GM12878 (cell line): ENCODE data around the gene SIN3B. TPM values are rescaled to one million over a fixed set of nuclear protein-coding genes. Genes with fewer than 3 reads are reported as not detected.

Source experiments
- ATAC-seq: fragments of 200-7000 bp; cut with Tn5 transposase; 3 replicates; pipeline ENCODE4 v1.9.1; 2020; ENCODE audit warnings: mild to moderate bottlenecking, moderate library complexity
- BruUV-seq: library from RNA; stranded (reverse); fragments of 400-500 nt; replicated peaks from 2 replicates; lab custom pipeline; 2021; lab: Mats Ljungman, UMichigan
- CTCF ChIA-PET: fragments of 300-600 bp; sonication (Branson Sonifier 250); formaldehyde crosslinking; extraction: SDS; loops from one replicate; lab custom pipeline; 2021; ENCODE audit warnings: inconsistent platforms; lab: Yijun Ruan, JAX
- POLR2A ChIA-PET: fragments of 350-600 bp; formaldehyde crosslinking; extraction: SDS; loops from one replicate; lab custom pipeline; 2021; ENCODE audit warnings: inconsistent platforms; lab: Charles Lee
- RAD21 ChIA-PET: fragments of 300-600 bp; sonication (Branson Sonifier 250); formaldehyde crosslinking; loops from one replicate; lab custom pipeline; 2023; ENCODE audit warnings: antibody characterized with exemption; ENCODE audit not compliant: unreplicated experiment; lab: Charles Lee
- SMC1A ChIA-PET: fragments of 300-600 bp; sonication (Branson Sonifier 250); formaldehyde crosslinking; loops from one replicate; lab custom pipeline; 2023; ENCODE audit not compliant: unreplicated experiment, uncharacterized antibody; lab: Charles Lee
- DNase-seq: peaks from one replicate; pipeline ENCODE4 v3.0.0-alpha.2; 2011; ENCODE audit warnings: low read depth, low spot score
- FAIRE-seq: peaks from 3 replicates; lab custom pipeline; 2011; peaks lifted over from hg19 to GRCh38; lab: Jason Lieb, UNC
- H2AFZ ChIP-seq: 2 replicates; pipeline ENCODE4 v1.6.0; 2011; ENCODE audit warnings: low read depth, low read length, control low read depth; ENCODE audit not compliant: control insufficient read depth
- H3K27ac ChIP-seq: 2 replicates; pipeline ENCODE4 v1.5.1; 2011; ENCODE audit warnings: control low read depth; ENCODE audit not compliant: control insufficient read depth, insufficient read depth
- H3K27me3 ChIP-seq, 2 experiments: replicated peaks in 1 of 2; 2 replicates each; pipeline versions ENCODE4 v1.6.0 to v1.6.1; 2011; ENCODE audit warnings: low read length in 1 of 2; ENCODE audit not compliant: control insufficient read depth in 2 of 2, insufficient read depth in 2 of 2
- H3K36me3 ChIP-seq, 2 experiments: 2 replicates each; pipeline ENCODE4 v1.5.1; 2011; ENCODE audit warnings: low read length in 1 of 2; ENCODE audit not compliant: control insufficient read depth in 2 of 2, insufficient read depth in 2 of 2
- H3K4me1 ChIP-seq: 2 replicates; pipeline ENCODE4 v1.6.1; 2011; ENCODE audit warnings: mild to moderate bottlenecking, low read length, moderate library complexity, mixed read lengths; ENCODE audit not compliant: control insufficient read depth, insufficient read depth
- H3K4me2 ChIP-seq: 2 replicates; pipeline ENCODE4 v1.6.0; 2011; ENCODE audit warnings: control low read depth; ENCODE audit not compliant: control insufficient read depth, insufficient read depth
- H3K4me3 ChIP-seq: fragments of 200-600 bp; sonication (generic); 2 replicates; pipeline ENCODE4 v1.5.1; 2016
- H3K79me2 ChIP-seq: 2 replicates; pipeline ENCODE4 v1.6.0; 2011; ENCODE audit warnings: low read length; ENCODE audit not compliant: control insufficient read depth, insufficient read depth
- H3K9ac ChIP-seq: 2 replicates; pipeline ENCODE4 v1.8.0; 2011; ENCODE audit warnings: low read length, control low read depth, mixed read lengths; ENCODE audit not compliant: control insufficient read depth, insufficient read depth
- H3K9me3 ChIP-seq: replicated peaks from 3 replicates; pipeline ENCODE4 v1.5.1; 2011; ENCODE audit warnings: mild to moderate bottlenecking, low read length; ENCODE audit not compliant: control insufficient read depth, insufficient read depth
- H4K20me1 ChIP-seq: 2 replicates; pipeline ENCODE4 v1.6.0; 2011; ENCODE audit not compliant: control insufficient read depth, insufficient read depth
- EED ChIP-seq: sonication (generic); IDR thresholded peaks from 2 replicates; pipeline ENCODE4 v1.6.1; 2016; ENCODE audit warnings: antibody characterized with exemption, low read depth
- ESRRA ChIP-seq: IDR thresholded peaks from 2 replicates; pipeline ENCODE4 v1.6.1; 2012; ENCODE audit warnings: mild to moderate bottlenecking, low read length, improper control_type of control experiment
- IKZF1 ChIP-seq: fragments of 450-650 bp; conservative IDR thresholded peaks from 2 replicates; pipeline ENCODE4 v1.6.1; 2017; ENCODE audit warnings: antibody characterized with exemption, mild to moderate bottlenecking
- MYB ChIP-seq: fragments of 150-350 bp; IDR thresholded peaks from 2 replicates; pipeline ENCODE4 v1.6.1; 2014; ENCODE audit warnings: mild to moderate bottlenecking, low read depth, low read length, borderline replicate concordance
- POLR2A ChIP-seq: IDR thresholded peaks from 2 replicates; pipeline ENCODE4 v1.6.1; 2011; ENCODE audit warnings: low read depth, mild to moderate bottlenecking, low read length
- POU2F2 ChIP-seq: IDR thresholded peaks from 3 replicates; pipeline ENCODE4 v1.6.1; 2011; ENCODE audit warnings: low read depth, mild to moderate bottlenecking, low read length, borderline replicate concordance
- STAT3 ChIP-seq: IDR thresholded peaks from 2 replicates; pipeline ENCODE4 v1.6.1; 2011; ENCODE audit warnings: low read depth, low read length, improper control_type of control experiment
- TCF7 ChIP-seq: IDR thresholded peaks from 2 replicates; pipeline ENCODE4 v1.6.1; 2014; ENCODE audit warnings: antibody characterized with exemption, borderline replicate concordance
- WGBS: methylation state at CpG from one replicate; pipeline ENCODE4 v1.1.6; 2016; ENCODE audit warnings: low lambda C conversion rate; ENCODE audit not compliant: insufficient replicate concordance, insufficient coverage; ENCODE audit errors: missing lambda C conversion rate; 5-methylcytosine and 5-hydroxymethylcytosine counted together
- in situ Hi-C: fragments of 300-500 bp; cut with MboI; formaldehyde crosslinking; loops from 9 replicates; pipeline ENCODE4 v1.14.3; 2018; ENCODE audit warnings: mixed read lengths
- intact Hi-C: fragments of 100-400 bp; cut with micrococcal nuclease; formaldehyde crosslinking; loops from one replicate; pipeline ENCODE4 v1.14.2; 2022; ENCODE audit not compliant: unreplicated experiment
- polyA plus RNA-seq, 11 experiments: library from polyadenylated mRNA; depleted of rRNA in 4 of 11; unstranded in 6 of 11; stranded (reverse) in 5 of 11; fragments of >200 nt; fragmentation: Nextera tagmentation in 4 of 11; fragmentation: Illumina TruSeq in 1 of 11; extraction: Ambion mirVana in 4 of 11; extraction: Trizol in 1 of 11; gene quantifications; 1 replicate in 1 of 11; 2 replicates in 10 of 11; pipeline versions ENCODE4 v1.2.1 to v1.2.3, GENCODE V29; 2011 to 2016; ENCODE audit warnings: inconsistent platforms in 2 of 11, missing spikeins in 2 of 11, low read depth in 1 of 11
- total RNA-seq, 4 experiments: library from RNA; depleted of rRNA in 3 of 4; stranded (reverse); fragments of >200 nt in 3 of 4; fragmentation: Illumina TruSeq in 1 of 4; extraction: Trizol in 1 of 4; gene quantifications; 2 replicates each; pipeline versions ENCODE4 v1.2.1 to v1.2.3, GENCODE V29; 2013 to 2021
- TF ChIP-seq, protein P1 (sequence below): fragments of 450-650 bp; IDR thresholded peaks from 2 replicates; pipeline ENCODE4 v1.6.1; 2016; ENCODE audit warnings: mild to moderate bottlenecking
- TF ChIP-seq, protein P2 (sequence below): fragments of 450-650 bp; formaldehyde crosslinking; IDR thresholded peaks from 2 replicates; pipeline ENCODE4 v1.4.0; 2022; ENCODE audit warnings: mild to moderate bottlenecking, moderate library complexity
- TF ChIP-seq, protein P3 (sequence below): fragments of 450-650 bp; IDR thresholded peaks from 2 replicates; pipeline ENCODE4 v1.6.1; 2017; ENCODE audit warnings: mild to moderate bottlenecking, moderate library complexity
- TF ChIP-seq, protein P4 (sequence below): IDR thresholded peaks from 2 replicates; pipeline ENCODE4 v1.6.1; 2012; ENCODE audit warnings: low read depth, low read length, improper control_type of control experiment

The SIN3B gene
- total and polyA plus RNA-seq, 10 of the 15 experiments (the other 5 are each of a cell fraction or from before 2014, with no cell fraction given): 0.68 to 34.5 (median 15.8) TPM

DNA sequence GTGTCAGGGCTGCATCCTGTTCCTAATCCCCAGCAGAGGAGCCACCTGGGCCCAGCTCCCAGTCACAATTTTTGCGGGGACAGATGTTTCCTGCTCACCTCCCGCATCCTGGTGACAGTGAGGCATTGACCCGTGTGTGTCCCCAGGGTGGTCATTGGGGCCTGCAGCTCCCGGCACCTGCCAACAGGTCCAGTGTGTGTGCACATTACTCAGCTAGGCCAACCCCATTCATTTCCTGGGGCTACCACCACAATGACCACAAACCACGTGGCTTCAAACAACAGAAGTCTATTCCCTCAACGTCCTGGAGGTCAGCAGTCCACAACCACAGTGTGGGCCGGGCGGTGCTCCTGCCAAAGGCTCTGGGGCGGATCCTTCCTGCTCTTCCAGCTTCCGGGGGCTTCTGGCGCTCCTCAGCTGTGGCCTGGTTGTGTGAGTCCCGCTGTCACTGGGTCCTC, 47.7 kb downstream of the SIN3B start (continued):
- TF ChIP-seq, protein P1, sequence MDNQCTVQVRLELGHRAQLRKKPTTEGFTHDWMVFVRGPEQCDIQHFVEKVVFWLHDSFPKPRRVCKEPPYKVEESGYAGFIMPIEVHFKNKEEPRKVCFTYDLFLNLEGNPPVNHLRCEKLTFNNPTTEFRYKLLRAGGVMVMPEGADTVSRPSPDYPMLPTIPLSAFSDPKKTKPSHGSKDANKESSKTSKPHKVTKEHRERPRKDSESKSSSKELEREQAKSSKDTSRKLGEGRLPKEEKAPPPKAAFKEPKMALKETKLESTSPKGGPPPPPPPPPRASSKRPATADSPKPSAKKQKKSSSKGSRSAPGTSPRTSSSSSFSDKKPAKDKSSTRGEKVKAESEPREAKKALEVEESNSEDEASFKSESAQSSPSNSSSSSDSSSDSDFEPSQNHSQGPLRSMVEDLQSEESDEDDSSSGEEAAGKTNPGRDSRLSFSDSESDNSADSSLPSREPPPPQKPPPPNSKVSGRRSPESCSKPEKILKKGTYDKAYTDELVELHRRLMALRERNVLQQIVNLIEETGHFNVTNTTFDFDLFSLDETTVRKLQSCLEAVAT: no peak

DNA sequence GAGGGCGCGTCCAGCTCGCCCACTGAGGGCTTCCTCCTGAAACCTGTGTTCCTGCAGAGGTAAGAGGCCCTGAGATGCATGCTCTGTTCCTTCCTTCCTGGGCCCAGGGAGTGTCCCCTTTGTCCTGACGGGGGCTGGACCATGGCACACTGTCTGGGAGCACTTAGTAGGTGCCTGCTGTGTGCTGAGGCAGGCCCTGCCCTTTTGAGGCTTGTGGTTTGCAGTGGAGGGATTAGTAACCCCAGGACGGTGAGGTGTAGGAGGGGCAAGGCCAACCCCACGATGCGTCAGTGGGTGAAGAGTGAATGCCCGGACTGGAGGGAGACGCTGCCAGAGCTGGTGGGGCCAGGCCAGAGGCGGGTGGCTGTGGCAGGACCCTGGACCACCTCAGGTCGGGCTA, 48.4 kb downstream of the SIN3B start:
- no peak for ATAC-seq
- Histone ChIP-seq H3K4me3 (no peak overlapping the region), H3K9me3 (peaks cover 24% of the 10 kb centered on the region; the same call in 2 of the 3 replicates), H3K36me3 (peaks cover 7 to 40% of the 10 kb centered on the region in 2 experiments), H3K27me3 (no peaks in the 10 kb centered on the region), H3K79me2 (no peaks in the 10 kb centered on the region), H3K9ac (no peak overlapping the region), H3K27ac (no peak overlapping the region), H3K4me1 (peaks cover 6% of the 10 kb centered on the region), H3K4me2 (no peak overlapping the region), H2AFZ (no peak overlapping the region), H4K20me1 (no peaks in the 10 kb centered on the region)
- no peak for DNase-seq
- WGBS: 79% methylated on average over 11 of the region's 11 CpGs
- ChIA-PET RAD21 (no interaction called here), POLR2A (no interaction called here), CTCF (no interaction called here), SMC1A (no interaction called here)
- no peak for FAIRE-seq
- intact Hi-C loops: no loop called here
- TF ChIP-seq POU2F2: no peak
- TF ChIP-seq IKZF1: no peak
- TF ChIP-seq TCF7: no peak
- TF ChIP-seq, protein P2, sequence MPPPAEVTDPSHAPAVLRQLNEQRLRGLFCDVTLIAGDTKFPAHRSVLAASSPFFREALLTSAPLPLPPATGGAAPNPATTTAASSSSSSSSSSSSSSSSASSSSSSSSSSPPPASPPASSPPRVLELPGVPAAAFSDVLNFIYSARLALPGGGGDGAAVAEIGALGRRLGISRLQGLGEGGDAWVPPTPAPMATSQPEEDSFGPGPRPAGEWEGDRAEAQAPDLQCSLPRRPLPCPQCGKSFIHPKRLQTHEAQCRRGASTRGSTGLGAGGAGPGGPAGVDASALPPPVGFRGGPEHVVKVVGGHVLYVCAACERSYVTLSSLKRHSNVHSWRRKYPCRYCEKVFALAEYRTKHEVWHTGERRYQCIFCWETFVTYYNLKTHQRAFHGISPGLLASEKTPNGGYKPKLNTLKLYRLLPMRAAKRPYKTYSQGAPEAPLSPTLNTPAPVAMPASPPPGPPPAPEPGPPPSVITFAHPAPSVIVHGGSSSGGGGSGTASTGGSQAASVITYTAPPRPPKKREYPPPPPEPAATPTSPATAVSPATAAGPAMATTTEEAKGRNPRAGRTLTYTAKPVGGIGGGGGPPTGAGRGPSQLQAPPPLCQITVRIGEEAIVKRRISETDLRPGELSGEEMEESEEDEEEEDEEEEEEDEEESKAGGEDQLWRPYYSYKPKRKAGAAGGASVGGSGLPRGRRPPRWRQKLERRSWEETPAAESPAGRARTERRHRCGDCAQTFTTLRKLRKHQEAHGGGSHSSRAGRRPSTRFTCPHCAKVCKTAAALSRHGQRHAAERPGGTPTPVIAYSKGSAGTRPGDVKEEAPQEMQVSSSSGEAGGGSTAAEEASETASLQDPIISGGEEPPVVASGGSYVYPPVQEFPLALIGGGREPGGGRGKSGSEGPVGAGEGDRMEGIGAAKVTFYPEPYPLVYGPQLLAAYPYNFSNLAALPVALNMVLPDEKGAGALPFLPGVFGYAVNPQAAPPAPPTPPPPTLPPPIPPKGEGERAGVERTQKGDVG: no peak
- no peak for TF ChIP-seq POLR2A
- TF ChIP-seq MYB: no peak
- no peak for TF ChIP-seq STAT3
- no peak for TF ChIP-seq ESRRA
- TF ChIP-seq, protein P3, sequence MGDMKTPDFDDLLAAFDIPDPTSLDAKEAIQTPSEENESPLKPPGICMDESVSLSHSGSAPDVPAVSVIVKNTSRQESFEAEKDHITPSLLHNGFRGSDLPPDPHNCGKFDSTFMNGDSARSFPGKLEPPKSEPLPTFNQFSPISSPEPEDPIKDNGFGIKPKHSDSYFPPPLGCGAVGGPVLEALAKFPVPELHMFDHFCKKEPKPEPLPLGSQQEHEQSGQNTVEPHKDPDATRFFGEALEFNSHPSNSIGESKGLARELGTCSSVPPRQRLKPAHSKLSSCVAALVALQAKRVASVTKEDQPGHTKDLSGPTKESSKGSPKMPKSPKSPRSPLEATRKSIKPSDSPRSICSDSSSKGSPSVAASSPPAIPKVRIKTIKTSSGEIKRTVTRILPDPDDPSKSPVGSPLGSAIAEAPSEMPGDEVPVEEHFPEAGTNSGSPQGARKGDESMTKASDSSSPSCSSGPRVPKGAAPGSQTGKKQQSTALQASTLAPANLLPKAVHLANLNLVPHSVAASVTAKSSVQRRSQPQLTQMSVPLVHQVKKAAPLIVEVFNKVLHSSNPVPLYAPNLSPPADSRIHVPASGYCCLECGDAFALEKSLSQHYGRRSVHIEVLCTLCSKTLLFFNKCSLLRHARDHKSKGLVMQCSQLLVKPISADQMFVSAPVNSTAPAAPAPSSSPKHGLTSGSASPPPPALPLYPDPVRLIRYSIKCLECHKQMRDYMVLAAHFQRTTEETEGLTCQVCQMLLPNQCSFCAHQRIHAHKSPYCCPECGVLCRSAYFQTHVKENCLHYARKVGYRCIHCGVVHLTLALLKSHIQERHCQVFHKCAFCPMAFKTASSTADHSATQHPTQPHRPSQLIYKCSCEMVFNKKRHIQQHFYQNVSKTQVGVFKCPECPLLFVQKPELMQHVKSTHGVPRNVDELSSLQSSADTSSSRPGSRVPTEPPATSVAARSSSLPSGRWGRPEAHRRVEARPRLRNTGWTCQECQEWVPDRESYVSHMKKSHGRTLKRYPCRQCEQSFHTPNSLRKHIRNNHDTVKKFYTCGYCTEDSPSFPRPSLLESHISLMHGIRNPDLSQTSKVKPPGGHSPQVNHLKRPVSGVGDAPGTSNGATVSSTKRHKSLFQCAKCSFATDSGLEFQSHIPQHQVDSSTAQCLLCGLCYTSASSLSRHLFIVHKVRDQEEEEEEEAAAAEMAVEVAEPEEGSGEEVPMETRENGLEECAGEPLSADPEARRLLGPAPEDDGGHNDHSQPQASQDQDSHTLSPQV: no peak
- TF ChIP-seq, protein P4, sequence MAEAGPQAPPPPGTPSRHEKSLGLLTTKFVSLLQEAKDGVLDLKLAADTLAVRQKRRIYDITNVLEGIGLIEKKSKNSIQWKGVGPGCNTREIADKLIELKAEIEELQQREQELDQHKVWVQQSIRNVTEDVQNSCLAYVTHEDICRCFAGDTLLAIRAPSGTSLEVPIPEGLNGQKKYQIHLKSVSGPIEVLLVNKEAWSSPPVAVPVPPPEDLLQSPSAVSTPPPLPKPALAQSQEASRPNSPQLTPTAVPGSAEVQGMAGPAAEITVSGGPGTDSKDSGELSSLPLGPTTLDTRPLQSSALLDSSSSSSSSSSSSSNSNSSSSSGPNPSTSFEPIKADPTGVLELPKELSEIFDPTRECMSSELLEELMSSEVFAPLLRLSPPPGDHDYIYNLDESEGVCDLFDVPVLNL: no peak
- no peak for TF ChIP-seq EED
- in situ Hi-C loops: no loop called here
- BruUV-seq: no TSS peak
